ENCODE measurements around the gene UGT1A3. TPM values are rescaled to one million over a fixed set of nuclear protein-coding genes. Genes with fewer than 3 reads are reported as not detected.

Gene UGT1A3
- total RNA-seq, 2 experiments from 2014 or later = not detected

DNA sequence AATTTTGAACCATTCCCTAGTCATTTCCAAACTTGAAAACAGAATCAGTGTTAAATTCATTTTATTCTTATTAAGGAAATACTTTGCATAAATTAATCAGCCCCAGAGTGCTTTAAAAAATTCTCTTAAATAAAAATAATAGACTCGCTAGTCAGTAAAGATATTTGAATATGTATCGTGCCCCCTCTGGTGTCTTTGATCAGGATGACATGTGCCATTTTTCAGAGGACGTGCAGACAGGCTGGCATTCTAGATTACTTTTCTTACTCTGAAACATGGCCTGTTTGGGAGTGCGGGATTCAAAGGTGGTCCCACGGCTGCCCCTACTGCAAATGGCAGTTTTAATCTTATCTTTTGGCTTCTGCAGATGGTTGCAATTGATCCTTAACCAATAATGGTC is 43.7 kb downstream of the UGT1A3 start:
- DNase-seq (no peak), ATAC-seq (ENCODE audit: poor library complexity) (no peak)
- TF ChIP-seq, protein P1, sequence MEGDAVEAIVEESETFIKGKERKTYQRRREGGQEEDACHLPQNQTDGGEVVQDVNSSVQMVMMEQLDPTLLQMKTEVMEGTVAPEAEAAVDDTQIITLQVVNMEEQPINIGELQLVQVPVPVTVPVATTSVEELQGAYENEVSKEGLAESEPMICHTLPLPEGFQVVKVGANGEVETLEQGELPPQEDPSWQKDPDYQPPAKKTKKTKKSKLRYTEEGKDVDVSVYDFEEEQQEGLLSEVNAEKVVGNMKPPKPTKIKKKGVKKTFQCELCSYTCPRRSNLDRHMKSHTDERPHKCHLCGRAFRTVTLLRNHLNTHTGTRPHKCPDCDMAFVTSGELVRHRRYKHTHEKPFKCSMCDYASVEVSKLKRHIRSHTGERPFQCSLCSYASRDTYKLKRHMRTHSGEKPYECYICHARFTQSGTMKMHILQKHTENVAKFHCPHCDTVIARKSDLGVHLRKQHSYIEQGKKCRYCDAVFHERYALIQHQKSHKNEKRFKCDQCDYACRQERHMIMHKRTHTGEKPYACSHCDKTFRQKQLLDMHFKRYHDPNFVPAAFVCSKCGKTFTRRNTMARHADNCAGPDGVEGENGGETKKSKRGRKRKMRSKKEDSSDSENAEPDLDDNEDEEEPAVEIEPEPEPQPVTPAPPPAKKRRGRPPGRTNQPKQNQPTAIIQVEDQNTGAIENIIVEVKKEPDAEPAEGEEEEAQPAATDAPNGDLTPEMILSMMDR (IDR thresholded peaks at IDR 0.05) = no peak
- ChIA-PET CTCF (no interaction called here), POLR2A (no interaction called here)
- no peak overlapping the region for H3K27ac Mint-ChIP-seq
- peaks cover 2 to 5% of the 10 kb centered on the region in 2 experiments for H3K27me3 ChIP-seq (ENCODE audit: control insufficient read depth in 1 of 2, insufficient read depth in 2 of 2, low read length in 2 of 2)
- H3K36me3 ChIP-seq (ENCODE audit: insufficient read depth, low read length) = no peaks in the 10 kb centered on the region
- intact Hi-C loops (cut with DNase I, micrococcal nuclease) = no loop called here
- H3K4me1 Mint-ChIP-seq (ENCODE audit: low read depth) = no peaks in the 10 kb centered on the region
- peaks cover 7% of the 10 kb centered on the region for H3K9me3 Mint-ChIP-seq
- H3K36me3 Mint-ChIP-seq (ENCODE audit: low read depth) = no peaks in the 10 kb centered on the region
- H3K4me3 Mint-ChIP-seq = no peak overlapping the region
- H3K4me3 ChIP-seq (ENCODE audit: low read length) = no peak overlapping the region
- H3K27me3 Mint-ChIP-seq = peaks cover 34% of the 10 kb centered on the region
- no peak overlapping the region for H3K27ac ChIP-seq (ENCODE audit: low read depth in 1 of 2, low read length in 2 of 2)
- peaks cover 0 to 15% of the 10 kb centered on the region in 2 experiments for H3K9me3 ChIP-seq (ENCODE audit: control insufficient read depth in 1 of 2, insufficient read depth in 1 of 2, low read length in 2 of 2)
- H3K4me1 ChIP-seq (ENCODE audit: insufficient read depth, low read length) = no peaks in the 10 kb centered on the region

DNA sequence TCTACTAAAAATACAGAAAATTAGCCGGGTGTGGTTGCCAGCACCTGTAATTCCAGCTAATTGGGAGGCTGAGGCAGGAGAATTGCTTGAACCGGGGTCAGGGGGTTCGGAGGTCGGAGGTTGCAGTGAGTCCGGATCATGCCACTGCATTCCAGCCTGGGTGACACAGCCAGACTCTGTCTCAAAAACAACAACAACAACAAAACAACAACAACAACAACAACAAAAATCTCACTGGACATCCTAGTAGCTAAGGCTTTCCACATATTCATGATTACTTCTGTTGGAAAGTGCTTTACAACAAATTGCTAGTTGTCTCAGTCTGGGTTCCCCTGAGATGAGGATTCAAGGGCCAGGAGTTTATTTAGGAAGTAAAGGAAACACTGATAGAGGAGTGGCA is 45.0 kb downstream of the UGT1A3 start:
- Histone ChIP-seq H3K9me3 (ENCODE audit: control insufficient read depth in 1 of 2, insufficient read depth in 1 of 2, low read length in 2 of 2) (peaks cover 0 to 15% of the 10 kb centered on the region in 2 experiments), H3K36me3 (ENCODE audit: insufficient read depth, low read length) (no peaks in the 10 kb centered on the region), H3K27ac (ENCODE audit: low read depth in 1 of 2, low read length in 2 of 2) (no peak overlapping the region), H3K4me1 (ENCODE audit: insufficient read depth, low read length) (no peaks in the 10 kb centered on the region), H3K27me3 (ENCODE audit: control insufficient read depth in 1 of 2, insufficient read depth in 2 of 2, low read length in 2 of 2) (no peaks in the 10 kb centered on the region), H3K4me3 (ENCODE audit: low read length) (no peak overlapping the region)
- Mint-ChIP-seq H3K9me3 (peaks cover 7% of the 10 kb centered on the region), H3K27ac (no peak overlapping the region), H3K27me3 (peaks cover 40% of the 10 kb centered on the region), H3K4me1 (ENCODE audit: low read depth) (no peaks in the 10 kb centered on the region), H3K4me3 (no peak overlapping the region), H3K36me3 (ENCODE audit: low read depth) (no peaks in the 10 kb centered on the region)
- TF ChIP-seq, protein P1 (IDR thresholded peaks at IDR 0.05) = no peak
- POLR2A ChIA-PET = no interaction called here
- DNase-seq (no peak), ATAC-seq (ENCODE audit: poor library complexity) (no peak)
- CTCF ChIA-PET = no interaction called here
- intact Hi-C loops (cut with DNase I, micrococcal nuclease) = no loop called here

DNA sequence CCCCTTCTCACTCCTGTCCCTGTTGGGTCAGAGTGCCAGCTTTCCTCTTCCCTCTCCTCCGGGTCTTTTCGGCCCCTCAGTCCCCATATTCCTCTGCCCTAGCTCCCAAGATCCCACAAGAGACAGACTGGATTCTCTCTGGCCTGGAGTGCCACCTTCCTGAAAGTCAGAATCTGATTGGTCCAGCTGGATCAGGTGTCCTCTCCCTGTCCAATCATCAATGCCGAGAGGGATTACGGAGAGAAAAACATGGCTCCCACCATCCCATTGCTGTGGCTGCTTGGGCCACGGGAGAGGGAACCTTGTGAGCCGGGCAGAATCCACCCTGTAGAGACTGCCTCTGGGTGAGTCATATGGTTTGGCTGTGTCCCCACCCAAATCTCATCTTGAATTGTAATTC is 46.6 kb downstream of the UGT1A3 start:
- Mint-ChIP-seq H3K4me3 (no peak overlapping the region), H3K27me3 (peaks cover 41% of the 10 kb centered on the region), H3K9me3 (peaks cover 10% of the 10 kb centered on the region), H3K27ac (no peak overlapping the region), H3K36me3 (ENCODE audit: low read depth) (no peaks in the 10 kb centered on the region), H3K4me1 (ENCODE audit: low read depth) (no peaks in the 10 kb centered on the region)
- Histone ChIP-seq H3K4me1 (ENCODE audit: insufficient read depth, low read length) (no peaks in the 10 kb centered on the region), H3K4me3 (ENCODE audit: low read length) (no peak overlapping the region), H3K9me3 (ENCODE audit: control insufficient read depth in 1 of 2, insufficient read depth in 1 of 2, low read length in 2 of 2) (peaks cover 0 to 15% of the 10 kb centered on the region in 2 experiments), H3K27ac (ENCODE audit: low read depth in 1 of 2, low read length in 2 of 2) (no peak overlapping the region), H3K36me3 (ENCODE audit: insufficient read depth, low read length) (no peaks in the 10 kb centered on the region), H3K27me3 (ENCODE audit: control insufficient read depth in 1 of 2, insufficient read depth in 2 of 2, low read length in 2 of 2) (peaks cover 0 to 3% of the 10 kb centered on the region in 2 experiments)
- POLR2A ChIA-PET = no interaction called here
- intact Hi-C loops (cut with DNase I, micrococcal nuclease) = no loop called here
- DNase-seq = no peak
- TF ChIP-seq, protein P1 (IDR thresholded peaks at IDR 0.05) = no peak
- no peak for ATAC-seq (ENCODE audit: poor library complexity)
- CTCF ChIA-PET = no interaction called here
